Esophagus squamous epithelium (tissue), 5 donors: Measurements from ENCODE around the gene GPR157. TPM values are rescaled to one million over a fixed set of nuclear protein-coding genes. Genes with fewer than 3 reads are reported as not detected.

Experiments
- DNase-seq: peaks from one replicate; lab custom pipeline; 2025; lab: John Stamatoyannopoulos, UW
- H3K27ac ChIP-seq, 4 donors: fragments of 200-600 bp; sonication (generic); one replicate each; pipeline ENCODE4 v1.5.1; 2016 to 2019; ENCODE audit warnings: mild to moderate bottlenecking in 1 of 4
- H3K27me3 ChIP-seq, 4 donors: fragments of 200-600 bp; sonication (generic); 1 replicate in 3 of 4; 2 replicates in 1 of 4; pipeline versions ENCODE4 v1.5.1 to v1.6.0; 2017 to 2021; ENCODE audit warnings: antibody characterized with exemption in 1 of 4
- H3K36me3 ChIP-seq, 3 donors: fragments of 200-600 bp; sonication (generic); one replicate each; pipeline ENCODE4 v1.5.1; 2016 to 2019
- H3K4me1 ChIP-seq, 3 donors: fragments of 200-600 bp; sonication (generic); one replicate each; pipeline ENCODE4 v1.5.1; 2017 to 2019
- H3K4me3 ChIP-seq, 4 donors: fragments of 200-600 bp; sonication (generic); 1 replicate in 3 of 4; 2 replicates in 1 of 4; pipeline ENCODE4 v1.5.1; 2016 to 2019; ENCODE audit warnings: mild to moderate bottlenecking in 2 of 4, moderate library complexity in 1 of 4
- H3K9me3 ChIP-seq, 3 donors: fragments of 200-600 bp; sonication (generic); one replicate each; pipeline ENCODE4 v1.5.1; 2016 to 2019
- POLR2A ChIP-seq, 4 donors: fragments of 450-650 bp; IDR thresholded peaks; one replicate each; pipeline ENCODE4 v1.6.1; 2017; ENCODE audit warnings: antibody characterized with exemption in 4 of 4, mild to moderate bottlenecking in 4 of 4, moderate library complexity in 3 of 4
- WGBS, 2 donors: methylation state at CpG; one replicate each; pipeline ENCODE4 v1.1.5; 2018; 5-methylcytosine and 5-hydroxymethylcytosine counted together
- intact Hi-C: fragments of 100-400 bp; cut with DNase I; formaldehyde crosslinking; loops from one replicate; pipeline ENCODE4 v1.15.0; 2022
- total RNA-seq, 4 donors: library from RNA; depleted of rRNA; stranded (reverse); fragments of >200 nt; gene quantifications; one replicate each; pipeline ENCODE4 v1.1.0, GENCODE V29; 2016
- TF ChIP-seq, protein P1 (sequence below), 6 experiments: fragments of 450-650 bp in 4 of 6; fragments of 200-600 bp in 2 of 6; sonication (generic) in 2 of 6; IDR thresholded peaks; one replicate each; pipeline ENCODE4 v1.5.1; 2016 to 2019; ENCODE audit warnings: antibody characterized with exemption in 6 of 6, mild to moderate bottlenecking in 4 of 6, moderate library complexity in 4 of 6
- donor health status: DM: yes; HTN: yes; CAD: no.

The GPR157 gene
- total RNA-seq, 4 donors from 2014 or later: 28.5 to 57.4 (median 30.2) TPM

DNA sequence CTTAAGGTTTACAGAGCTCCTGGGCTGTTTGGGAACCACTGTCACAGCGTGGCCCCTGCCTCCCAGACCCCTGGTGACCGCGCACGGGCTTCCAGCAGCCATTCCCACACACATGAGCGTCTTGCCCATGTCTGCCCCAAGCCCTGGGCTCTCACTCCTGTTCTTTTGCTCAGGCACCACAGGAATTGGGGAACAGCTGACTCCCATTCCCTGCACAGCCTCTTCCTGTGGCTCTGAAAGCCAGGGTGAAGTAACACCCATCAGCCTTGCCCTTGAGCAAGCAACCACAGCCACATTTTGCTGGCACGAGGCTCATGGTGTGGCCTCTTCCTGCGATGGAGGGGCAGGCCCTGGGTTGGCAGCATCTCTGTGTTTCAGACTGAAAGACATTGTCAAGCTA, 14.3 kb upstream of the GPR157 start:
- no peaks in the 10 kb centered on the region for H3K27me3 ChIP-seq
- intact Hi-C loops: loop anchor here (5.0 kb wide), 1 partner anchor 49 kb away; no protein-coding TSS in a partner anchor
- 54 to 64% methylated on average over 3 to 6 of the region's 7 CpGs for whole genome bisulfite sequencing, 2 donors

DNA sequence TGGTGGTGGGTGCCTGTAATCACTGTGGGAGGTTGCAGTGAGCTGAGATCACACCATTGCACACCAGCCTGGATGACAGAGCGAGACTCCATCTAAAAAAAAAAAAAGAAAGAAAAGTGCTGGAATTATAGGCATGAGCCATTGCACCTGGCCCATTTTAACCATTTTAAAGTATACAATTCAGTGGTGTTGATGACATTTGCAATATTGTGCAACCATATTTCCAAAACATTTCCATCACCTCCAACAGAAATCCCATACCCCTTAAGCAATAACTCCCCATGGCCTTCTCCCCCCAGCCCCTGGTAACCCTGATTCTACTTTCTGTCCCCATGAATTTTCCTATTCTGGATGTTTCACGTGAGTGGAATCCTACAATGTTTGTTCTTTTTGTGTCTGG, 11.0 kb upstream of the GPR157 start:
- WGBS, 2 donors: 78 to 81% methylated on average over 2 of the region's 2 CpGs
- H3K4me1 ChIP-seq: peaks cover 0 to 5% (median 0%) of the 10 kb centered on the region in 3 donors

More for the DNA sequence above, 14.3 kb upstream of the GPR157 start:
- H3K4me1 ChIP-seq: peaks cover 0 to 5% (median 0%) of the 10 kb centered on the region in 3 donors
- no peak overlapping the region for H3K4me3 ChIP-seq
- TF ChIP-seq, protein P1, sequence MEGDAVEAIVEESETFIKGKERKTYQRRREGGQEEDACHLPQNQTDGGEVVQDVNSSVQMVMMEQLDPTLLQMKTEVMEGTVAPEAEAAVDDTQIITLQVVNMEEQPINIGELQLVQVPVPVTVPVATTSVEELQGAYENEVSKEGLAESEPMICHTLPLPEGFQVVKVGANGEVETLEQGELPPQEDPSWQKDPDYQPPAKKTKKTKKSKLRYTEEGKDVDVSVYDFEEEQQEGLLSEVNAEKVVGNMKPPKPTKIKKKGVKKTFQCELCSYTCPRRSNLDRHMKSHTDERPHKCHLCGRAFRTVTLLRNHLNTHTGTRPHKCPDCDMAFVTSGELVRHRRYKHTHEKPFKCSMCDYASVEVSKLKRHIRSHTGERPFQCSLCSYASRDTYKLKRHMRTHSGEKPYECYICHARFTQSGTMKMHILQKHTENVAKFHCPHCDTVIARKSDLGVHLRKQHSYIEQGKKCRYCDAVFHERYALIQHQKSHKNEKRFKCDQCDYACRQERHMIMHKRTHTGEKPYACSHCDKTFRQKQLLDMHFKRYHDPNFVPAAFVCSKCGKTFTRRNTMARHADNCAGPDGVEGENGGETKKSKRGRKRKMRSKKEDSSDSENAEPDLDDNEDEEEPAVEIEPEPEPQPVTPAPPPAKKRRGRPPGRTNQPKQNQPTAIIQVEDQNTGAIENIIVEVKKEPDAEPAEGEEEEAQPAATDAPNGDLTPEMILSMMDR (IDR thresholded peaks at IDR 0.05): no peak
- TF ChIP-seq POLR2A (IDR thresholded peaks at IDR 0.05): no peak
- H3K27ac ChIP-seq: no peak overlapping the region
- no peaks in the 10 kb centered on the region for H3K9me3 ChIP-seq
- no peak for DNase-seq
- H3K36me3 ChIP-seq: no peaks in the 10 kb centered on the region

DNA sequence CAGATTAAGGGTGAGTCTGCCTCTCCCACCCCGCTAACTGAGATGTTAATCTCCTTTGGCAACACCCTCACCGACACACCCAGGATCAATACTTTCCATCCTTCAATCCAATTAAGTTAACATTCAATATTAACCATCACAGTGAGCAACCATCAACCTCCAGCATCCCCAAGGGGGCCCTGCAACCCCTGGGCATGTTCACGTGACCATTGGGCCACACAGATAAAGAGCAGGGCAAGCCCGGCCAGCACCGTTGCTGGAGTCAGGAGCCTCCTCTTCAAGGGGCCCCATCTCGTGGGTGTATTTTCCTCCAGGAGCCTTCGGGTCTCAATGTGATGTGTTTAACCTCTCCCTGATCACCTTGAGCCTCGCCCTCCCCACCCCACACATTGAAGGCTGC, 8.0 kb upstream of the GPR157 start:
- intact Hi-C loops: no loop called here
- DNase-seq: no peak
- H3K36me3 ChIP-seq: no peaks in the 10 kb centered on the region
- no peaks in the 10 kb centered on the region for H3K27me3 ChIP-seq
- H3K9me3 ChIP-seq: no peaks in the 10 kb centered on the region
- peaks cover 0 to 7% (median 0%) of the 10 kb centered on the region in 3 donors for H3K4me1 ChIP-seq
- WGBS, 2 donors: 63 to 75% methylated on average over 6 to 8 of the region's 8 CpGs
- no peak overlapping the region for H3K27ac ChIP-seq
- no peak overlapping the region for H3K4me3 ChIP-seq
- TF ChIP-seq, protein P1 (IDR thresholded peaks at IDR 0.05): no peak
- no peak for TF ChIP-seq POLR2A (IDR thresholded peaks at IDR 0.05)

More for the DNA sequence above, 11.0 kb upstream of the GPR157 start:
- no peak for DNase-seq
- TF ChIP-seq POLR2A (IDR thresholded peaks at IDR 0.05): no peak
- TF ChIP-seq, protein P1 (IDR thresholded peaks at IDR 0.05): no peak
- H3K9me3 ChIP-seq: no peaks in the 10 kb centered on the region
- H3K4me3 ChIP-seq: no peak overlapping the region
- H3K36me3 ChIP-seq: no peaks in the 10 kb centered on the region
- no peaks in the 10 kb centered on the region for H3K27me3 ChIP-seq
- no peak overlapping the region for H3K27ac ChIP-seq
- intact Hi-C loops: loop anchor here (5.0 kb wide), 1 partner anchor 52 kb away; no protein-coding TSS in a partner anchor

DNA sequence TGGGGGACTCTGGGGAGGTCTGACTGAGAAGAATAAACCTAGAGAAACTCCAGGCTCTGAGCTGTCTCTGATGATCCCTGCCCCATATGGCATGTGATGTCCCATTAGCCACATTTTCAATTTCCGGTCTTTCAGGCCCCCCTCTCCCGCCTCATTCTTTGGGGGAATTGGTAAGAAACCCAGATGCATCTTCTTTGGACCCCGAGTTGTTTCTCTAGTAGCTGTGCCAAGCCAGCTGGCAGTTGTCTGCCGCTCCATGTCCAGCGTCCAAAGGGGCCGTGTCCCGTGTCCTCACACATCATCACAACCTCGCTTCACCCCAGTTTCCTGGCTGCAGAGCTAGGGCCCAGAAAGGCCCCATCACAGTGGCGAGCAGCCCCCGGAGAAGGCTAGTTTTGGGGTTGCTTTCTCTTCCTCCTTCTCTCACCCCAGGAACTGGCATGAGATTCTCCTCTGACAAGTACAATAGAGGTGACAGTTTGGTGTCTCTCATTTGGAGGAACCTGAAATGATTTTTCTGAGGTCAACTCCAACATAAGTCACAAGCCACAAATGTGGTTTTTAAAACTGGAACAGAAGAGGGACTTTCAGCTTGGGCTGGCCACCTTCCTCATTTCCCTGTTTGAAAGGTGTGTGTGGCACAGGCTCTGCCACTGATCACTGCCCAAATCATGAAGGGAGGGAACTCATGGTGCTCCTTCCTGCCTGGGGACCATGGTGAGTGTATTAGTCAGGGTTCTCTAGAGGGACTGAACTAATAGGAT, 6.4 kb upstream of the GPR157 start:
- DNase-seq: no peak
- Histone ChIP-seq H3K4me3 (no peak overlapping the region), H3K9me3 (no peaks in the 10 kb centered on the region), H3K27me3 (no peaks in the 10 kb centered on the region), H3K4me1 (peaks cover 0 to 9% (median 0%) of the 10 kb centered on the region in 3 donors), H3K36me3 (no peaks in the 10 kb centered on the region), H3K27ac (peak overlapping the region in 1 of 4 donors; percentile 25)
- intact Hi-C loops: no loop called here
- WGBS, 2 donors: 68 to 72% methylated on average over 6 to 10 of the region's 10 CpGs
- TF ChIP-seq POLR2A (IDR thresholded peaks at IDR 0.05): no peak
- TF ChIP-seq, protein P1 (IDR thresholded peaks at IDR 0.05): no peak

DNA sequence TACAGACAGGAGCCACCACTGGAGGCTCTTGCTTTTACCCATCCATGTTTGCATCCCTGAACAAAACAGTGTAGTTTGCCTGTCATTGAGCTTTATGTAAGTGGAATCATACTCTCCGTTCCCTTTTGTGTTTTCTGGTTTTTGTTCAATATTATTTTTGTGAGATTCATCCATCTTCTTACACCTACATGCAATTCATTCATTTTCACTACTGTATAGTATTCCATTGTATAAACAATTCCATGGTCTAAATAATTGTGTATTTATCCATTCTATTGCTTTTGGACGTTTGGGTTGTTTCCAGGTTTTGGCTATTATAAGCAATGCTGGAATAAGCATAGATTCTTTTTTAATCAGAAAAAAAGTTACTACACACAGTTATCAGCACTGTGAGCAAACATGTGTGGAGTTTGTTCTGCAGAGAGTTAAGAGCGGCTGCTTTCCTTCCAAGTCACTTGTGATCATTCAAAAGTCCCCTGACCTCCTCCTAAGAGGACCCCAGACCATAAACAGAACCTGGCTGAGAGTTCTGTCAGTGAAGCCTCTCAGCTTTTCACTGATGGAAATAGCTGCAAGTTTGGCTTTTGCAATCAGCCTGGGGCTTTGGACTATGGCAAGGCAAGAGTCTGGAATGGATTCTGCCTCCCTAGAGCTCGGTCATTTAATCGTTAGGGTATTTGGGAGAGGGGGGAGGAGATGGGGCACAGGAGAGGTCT, 5.1 kb upstream of the GPR157 start:
- H3K27me3 ChIP-seq: no peaks in the 10 kb centered on the region
- no peak overlapping the region for H3K27ac ChIP-seq
- intact Hi-C loops: no loop called here
- no peak overlapping the region for H3K4me3 ChIP-seq
- no peaks in the 10 kb centered on the region for H3K36me3 ChIP-seq
- TF ChIP-seq POLR2A (IDR thresholded peaks at IDR 0.05): no peak
- TF ChIP-seq, protein P1 (IDR thresholded peaks at IDR 0.05): no peak
- H3K4me1 ChIP-seq: peaks cover 4 to 19% (median 5%) of the 10 kb centered on the region in 3 donors
- no peaks in the 10 kb centered on the region for H3K9me3 ChIP-seq
- 52 to 70% methylated on average over 5 of the region's 5 CpGs for WGBS, 2 donors
- DNase-seq: no peak
